Measurements from ENCODE around the gene CSF1R. TPM values are rescaled to one million over a fixed set of nuclear protein-coding genes. Genes with fewer than 3 reads are reported as not detected.

Gene CSF1R
- polyA plus RNA-seq, 1 of the 3 experiments (the other 2 are of a cell fraction), result 0.25 TPM

DNA sequence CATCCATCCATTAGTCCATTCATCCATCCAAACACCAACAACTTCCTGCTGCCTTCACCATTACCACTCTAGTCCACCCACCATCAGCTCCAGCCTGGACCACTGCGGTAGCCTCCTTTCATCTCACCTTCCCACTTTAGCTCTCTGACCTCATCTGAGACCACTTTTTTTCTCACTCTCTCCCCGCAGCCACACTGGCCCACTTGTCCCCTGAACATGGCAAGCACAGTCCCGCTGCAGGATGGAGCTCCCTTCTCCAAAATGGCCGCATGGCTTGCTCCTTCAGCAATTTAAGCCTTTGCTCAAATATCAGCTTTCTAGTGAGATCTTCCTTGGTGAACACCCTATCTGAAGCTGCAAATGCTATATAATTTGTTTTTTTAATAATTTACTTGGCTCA lies 11.1 kb downstream of the CSF1R start (continued):
- TF ChIP-seq, protein P1, sequence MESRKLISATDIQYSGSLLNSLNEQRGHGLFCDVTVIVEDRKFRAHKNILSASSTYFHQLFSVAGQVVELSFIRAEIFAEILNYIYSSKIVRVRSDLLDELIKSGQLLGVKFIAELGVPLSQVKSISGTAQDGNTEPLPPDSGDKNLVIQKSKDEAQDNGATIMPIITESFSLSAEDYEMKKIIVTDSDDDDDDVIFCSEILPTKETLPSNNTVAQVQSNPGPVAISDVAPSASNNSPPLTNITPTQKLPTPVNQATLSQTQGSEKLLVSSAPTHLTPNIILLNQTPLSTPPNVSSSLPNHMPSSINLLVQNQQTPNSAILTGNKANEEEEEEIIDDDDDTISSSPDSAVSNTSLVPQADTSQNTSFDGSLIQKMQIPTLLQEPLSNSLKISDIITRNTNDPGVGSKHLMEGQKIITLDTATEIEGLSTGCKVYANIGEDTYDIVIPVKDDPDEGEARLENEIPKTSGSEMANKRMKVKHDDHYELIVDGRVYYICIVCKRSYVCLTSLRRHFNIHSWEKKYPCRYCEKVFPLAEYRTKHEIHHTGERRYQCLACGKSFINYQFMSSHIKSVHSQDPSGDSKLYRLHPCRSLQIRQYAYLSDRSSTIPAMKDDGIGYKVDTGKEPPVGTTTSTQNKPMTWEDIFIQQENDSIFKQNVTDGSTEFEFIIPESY (IDR thresholded peaks at IDR 0.05; ENCODE audit: borderline replicate concordance, low read depth), result no peak
- no peak for TF ChIP-seq MEF2A (IDR thresholded peaks at IDR 0.05; ENCODE audit: borderline replicate concordance, low read depth)

DNA sequence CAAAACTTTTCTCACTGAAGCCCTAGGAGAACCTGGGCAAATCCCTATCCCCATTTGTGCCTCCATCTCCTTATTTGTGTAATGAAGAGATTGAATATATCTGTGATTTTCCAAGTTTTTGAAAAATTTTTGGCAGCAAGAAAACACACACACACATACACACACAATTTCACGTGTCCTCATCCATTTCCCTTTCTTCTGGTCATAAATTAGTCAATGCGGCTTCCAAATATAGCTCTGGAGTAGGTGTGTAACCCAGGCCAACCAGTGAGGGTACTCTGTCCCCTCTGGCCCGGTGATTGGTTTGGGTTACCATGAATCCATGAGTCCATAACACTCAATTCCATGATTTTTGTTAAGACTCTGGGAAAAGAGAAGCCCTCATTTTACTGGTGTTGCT lies 12.7 kb downstream of the CSF1R start:
- H3K4me2 ChIP-seq, result no peak overlapping the region
- H3K4me3 ChIP-seq (ENCODE audit: low read depth in 2 of 2, low read length in 1 of 2), result no peak overlapping the region
- WGBS (ENCODE audit: low lambda C conversion rate), result 56% methylated on average over 3 of the region's 3 CpGs
- no peaks in the 10 kb centered on the region for H3K9me3 ChIP-seq
- H3K27ac ChIP-seq (ENCODE audit: low read depth in 2 of 2, low read length in 1 of 2), result no peak overlapping the region
- H3K36me3 ChIP-seq (replicated peaks in 1 of 2; ENCODE audit: control insufficient read depth in 1 of 2, insufficient read depth in 2 of 2, low read length in 1 of 2), result no peaks in the 10 kb centered on the region
- H3K9me2 ChIP-seq, result no peaks in the 10 kb centered on the region
- peaks cover 3 to 8% of the 10 kb centered on the region in 2 experiments; a peak in 2 of 4 replicates for H3K4me1 ChIP-seq (ENCODE audit: control insufficient read depth in 1 of 2, insufficient read depth in 2 of 2, low read depth in 1 of 2, low read length in 1 of 2)
- no peak overlapping the region for H2AFZ ChIP-seq (ENCODE audit: low read depth)
- CTCF ChIA-PET, result interaction anchor here (0.6 to 2.3 kb wide), 2 partner anchors 10 to 192 kb away, joined by 3 to 8 read pairs; no protein-coding TSS in a partner anchor
- H3K79me2 ChIP-seq (ENCODE audit: insufficient read depth), result no peaks in the 10 kb centered on the region
- H3K27me3 ChIP-seq (ENCODE audit: insufficient read depth), result no peaks in the 10 kb centered on the region
- no peaks in the 10 kb centered on the region for H3F3A ChIP-seq (replicated peaks; ENCODE audit: insufficient read depth)
- no peak for TF ChIP-seq FOXM1 (IDR thresholded peaks at IDR 0.05; ENCODE audit: low read depth)
- TF ChIP-seq NFIC (IDR thresholded peaks at IDR 0.05; ENCODE audit: borderline replicate concordance), result no peak
- TF ChIP-seq, protein P1 (IDR thresholded peaks at IDR 0.05; ENCODE audit: borderline replicate concordance, low read depth), result no peak
- no peak for TF ChIP-seq EZH2phosphoT487 (IDR thresholded peaks at IDR 0.05; ENCODE audit: borderline replicate concordance, low read depth)
- TF ChIP-seq, protein P2, sequence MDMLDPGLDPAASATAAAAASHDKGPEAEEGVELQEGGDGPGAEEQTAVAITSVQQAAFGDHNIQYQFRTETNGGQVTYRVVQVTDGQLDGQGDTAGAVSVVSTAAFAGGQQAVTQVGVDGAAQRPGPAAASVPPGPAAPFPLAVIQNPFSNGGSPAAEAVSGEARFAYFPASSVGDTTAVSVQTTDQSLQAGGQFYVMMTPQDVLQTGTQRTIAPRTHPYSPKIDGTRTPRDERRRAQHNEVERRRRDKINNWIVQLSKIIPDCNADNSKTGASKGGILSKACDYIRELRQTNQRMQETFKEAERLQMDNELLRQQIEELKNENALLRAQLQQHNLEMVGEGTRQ (IDR thresholded peaks at IDR 0.05; ENCODE audit: borderline replicate concordance, low read depth, low read length), result no peak
- TF ChIP-seq, protein P3, sequence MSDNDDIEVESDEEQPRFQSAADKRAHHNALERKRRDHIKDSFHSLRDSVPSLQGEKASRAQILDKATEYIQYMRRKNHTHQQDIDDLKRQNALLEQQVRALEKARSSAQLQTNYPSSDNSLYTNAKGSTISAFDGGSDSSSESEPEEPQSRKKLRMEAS (IDR thresholded peaks at IDR 0.05; ENCODE audit: low read depth), result no peak
- TF ChIP-seq TAF1 (IDR thresholded peaks at IDR 0.05; ENCODE audit: borderline replicate concordance, low read depth, low read length), result no peak
- no peak for TF ChIP-seq RXRA (IDR thresholded peaks at IDR 0.05; ENCODE audit: borderline replicate concordance, low read depth)
- no peak for TF ChIP-seq FOSL2 (IDR thresholded peaks at IDR 0.05; ENCODE audit: borderline replicate concordance, low read depth)
- TF ChIP-seq CHD2 (IDR thresholded peaks at IDR 0.05; ENCODE audit: low read length, partially characterized antibody), result no peak
- TF ChIP-seq MXI1 (IDR thresholded peaks at IDR 0.05; ENCODE audit: low read depth, low read length), result no peak
- TF ChIP-seq POLR2AphosphoS5 (IDR thresholded peaks at IDR 0.05; ENCODE audit: low read depth, low read length), result no peak
- TF ChIP-seq, protein P4, sequence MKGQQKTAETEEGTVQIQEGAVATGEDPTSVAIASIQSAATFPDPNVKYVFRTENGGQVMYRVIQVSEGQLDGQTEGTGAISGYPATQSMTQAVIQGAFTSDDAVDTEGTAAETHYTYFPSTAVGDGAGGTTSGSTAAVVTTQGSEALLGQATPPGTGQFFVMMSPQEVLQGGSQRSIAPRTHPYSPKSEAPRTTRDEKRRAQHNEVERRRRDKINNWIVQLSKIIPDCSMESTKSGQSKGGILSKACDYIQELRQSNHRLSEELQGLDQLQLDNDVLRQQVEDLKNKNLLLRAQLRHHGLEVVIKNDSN (IDR thresholded peaks at IDR 0.05; ENCODE audit: borderline replicate concordance, low read depth), result no peak
- TF ChIP-seq ELF1 (IDR thresholded peaks at IDR 0.05), result no peak
- TF ChIP-seq FOXJ3 (CRISPR knock-in tag; IDR thresholded peaks at IDR 0.05), result no peak
- TF ChIP-seq, protein P5, sequence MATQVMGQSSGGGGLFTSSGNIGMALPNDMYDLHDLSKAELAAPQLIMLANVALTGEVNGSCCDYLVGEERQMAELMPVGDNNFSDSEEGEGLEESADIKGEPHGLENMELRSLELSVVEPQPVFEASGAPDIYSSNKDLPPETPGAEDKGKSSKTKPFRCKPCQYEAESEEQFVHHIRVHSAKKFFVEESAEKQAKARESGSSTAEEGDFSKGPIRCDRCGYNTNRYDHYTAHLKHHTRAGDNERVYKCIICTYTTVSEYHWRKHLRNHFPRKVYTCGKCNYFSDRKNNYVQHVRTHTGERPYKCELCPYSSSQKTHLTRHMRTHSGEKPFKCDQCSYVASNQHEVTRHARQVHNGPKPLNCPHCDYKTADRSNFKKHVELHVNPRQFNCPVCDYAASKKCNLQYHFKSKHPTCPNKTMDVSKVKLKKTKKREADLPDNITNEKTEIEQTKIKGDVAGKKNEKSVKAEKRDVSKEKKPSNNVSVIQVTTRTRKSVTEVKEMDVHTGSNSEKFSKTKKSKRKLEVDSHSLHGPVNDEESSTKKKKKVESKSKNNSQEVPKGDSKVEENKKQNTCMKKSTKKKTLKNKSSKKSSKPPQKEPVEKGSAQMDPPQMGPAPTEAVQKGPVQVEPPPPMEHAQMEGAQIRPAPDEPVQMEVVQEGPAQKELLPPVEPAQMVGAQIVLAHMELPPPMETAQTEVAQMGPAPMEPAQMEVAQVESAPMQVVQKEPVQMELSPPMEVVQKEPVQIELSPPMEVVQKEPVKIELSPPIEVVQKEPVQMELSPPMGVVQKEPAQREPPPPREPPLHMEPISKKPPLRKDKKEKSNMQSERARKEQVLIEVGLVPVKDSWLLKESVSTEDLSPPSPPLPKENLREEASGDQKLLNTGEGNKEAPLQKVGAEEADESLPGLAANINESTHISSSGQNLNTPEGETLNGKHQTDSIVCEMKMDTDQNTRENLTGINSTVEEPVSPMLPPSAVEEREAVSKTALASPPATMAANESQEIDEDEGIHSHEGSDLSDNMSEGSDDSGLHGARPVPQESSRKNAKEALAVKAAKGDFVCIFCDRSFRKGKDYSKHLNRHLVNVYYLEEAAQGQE (IDR thresholded peaks at IDR 0.05; ENCODE audit: low read depth, low read length), result no peak
- no peak for TF ChIP-seq MEF2A (IDR thresholded peaks at IDR 0.05; ENCODE audit: borderline replicate concordance, low read depth)
- no peak for TF ChIP-seq RCOR1 (IDR thresholded peaks at IDR 0.05; ENCODE audit: low read length)
- TF ChIP-seq, protein P6, sequence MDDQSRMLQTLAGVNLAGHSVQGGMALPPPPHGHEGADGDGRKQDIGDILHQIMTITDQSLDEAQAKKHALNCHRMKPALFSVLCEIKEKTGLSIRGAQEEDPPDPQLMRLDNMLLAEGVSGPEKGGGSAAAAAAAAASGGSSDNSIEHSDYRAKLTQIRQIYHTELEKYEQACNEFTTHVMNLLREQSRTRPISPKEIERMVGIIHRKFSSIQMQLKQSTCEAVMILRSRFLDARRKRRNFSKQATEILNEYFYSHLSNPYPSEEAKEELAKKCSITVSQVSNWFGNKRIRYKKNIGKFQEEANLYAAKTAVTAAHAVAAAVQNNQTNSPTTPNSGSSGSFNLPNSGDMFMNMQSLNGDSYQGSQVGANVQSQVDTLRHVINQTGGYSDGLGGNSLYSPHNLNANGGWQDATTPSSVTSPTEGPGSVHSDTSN (IDR thresholded peaks at IDR 0.05), result no peak
- no peak for TF ChIP-seq RFX5 (IDR thresholded peaks at IDR 0.05; ENCODE audit: low read length)
- POLR2A ChIA-PET, result no interaction called here
- no peaks in the 10 kb centered on the region for H4K20me1 ChIP-seq (ENCODE audit: insufficient read depth)
- DNase-seq, result no peak
- no peak overlapping the region for H3K9ac ChIP-seq
